HUES48 (cell line): Measurements from ENCODE around the gene MYO7B.

Experiments
- H3K27ac ChIP-seq: one replicate; pipeline ENCODE4 v1.7.0; 2013; ENCODE audit warnings: low read depth, low read length, inconsistent platforms
- H3K27me3 ChIP-seq: 2 replicates; pipeline ENCODE4 v1.6.1; 2013; ENCODE audit warnings: mild to moderate bottlenecking, low read length; ENCODE audit not compliant: control insufficient read depth, insufficient read depth
- H3K36me3 ChIP-seq: 2 replicates; pipeline ENCODE4 v1.6.1; 2013; ENCODE audit warnings: low read length; ENCODE audit not compliant: control insufficient read depth, insufficient read depth
- H3K4me1 ChIP-seq: 2 replicates; pipeline ENCODE4 v1.6.1; 2013; ENCODE audit warnings: mild to moderate bottlenecking, low read length; ENCODE audit not compliant: control insufficient read depth, insufficient read depth
- H3K4me3 ChIP-seq: 2 replicates; pipeline ENCODE4 v1.5.1; 2013; ENCODE audit warnings: mild to moderate bottlenecking, low read depth, low read length
- H3K9ac ChIP-seq: 2 replicates; pipeline ENCODE4 v1.6.1; 2013; ENCODE audit warnings: mild to moderate bottlenecking, low read depth, low read length, moderate library complexity
- H3K9me3 ChIP-seq: 2 replicates; pipeline ENCODE4 v1.6.1; 2013; ENCODE audit warnings: low read length; ENCODE audit not compliant: control insufficient read depth, insufficient read depth

MYO7B gene

GRCh38 chr2:127644066-127645025 is 108.9 kb downstream of the MYO7B start:
- Histone ChIP-seq H3K27me3 (no peaks in the 10 kb centered on the region), H3K4me3 (no peak overlapping the region), H3K9me3 (no peaks in the 10 kb centered on the region), H3K9ac (no peak overlapping the region), H3K27ac (no peak overlapping the region), H3K4me1 (no peaks in the 10 kb centered on the region), H3K36me3 (no peaks in the 10 kb centered on the region)

- H3K4me3 ChIP-seq: no peak overlapping the region
- H3K9me3 ChIP-seq: no peaks in the 10 kb centered on the region
- H3K27me3 ChIP-seq: no peaks in the 10 kb centered on the region
- no peak overlapping the region for H3K27ac ChIP-seq
- H3K9ac ChIP-seq: no peak overlapping the region
- no peaks in the 10 kb centered on the region for H3K4me1 ChIP-seq
- H3K36me3 ChIP-seq: no peaks in the 10 kb centered on the region
Observed at GRCh38 chr2:127645026-127645394, 109.5 kb downstream of the MYO7B start.

GRCh38 chr2:127645395-127646291 is 110.2 kb downstream of the MYO7B start, which contains the start of gene GPR17:
TSS of gene GPR17 (plus strand) at chr2:127646153. CDS start at chr2:127650736, 4,583 bp downstream.
- Histone ChIP-seq H3K27me3 (no peaks in the 10 kb centered on the region), H3K9ac (no peak within 1 kb of the TSS), H3K9me3 (no peaks in the 10 kb centered on the region), H3K27ac (no peak within 1 kb of the TSS), H3K4me1 (no peaks in the 10 kb centered on the region), H3K4me3 (no peak within 1 kb of the TSS), H3K36me3 (no peaks in the 10 kb centered on the region)

GRCh38 chr2:127646487-127647241 is 111.2 kb downstream of the MYO7B start:
- Histone ChIP-seq H3K4me1 (no peaks in the 10 kb centered on the region), H3K27ac (no peak overlapping the region), H3K36me3 (no peaks in the 10 kb centered on the region), H3K9ac (no peak overlapping the region), H3K27me3 (no peaks in the 10 kb centered on the region), H3K9me3 (no peaks in the 10 kb centered on the region), H3K4me3 (no peak overlapping the region)

- no peak overlapping the region for H3K9ac ChIP-seq
- no peaks in the 10 kb centered on the region for H3K9me3 ChIP-seq
- H3K4me3 ChIP-seq: no peak overlapping the region
- H3K27me3 ChIP-seq: no peaks in the 10 kb centered on the region
- H3K4me1 ChIP-seq: no peaks in the 10 kb centered on the region
- no peak overlapping the region for H3K27ac ChIP-seq
- H3K36me3 ChIP-seq: no peaks in the 10 kb centered on the region
Observed at GRCh38 chr2:127647242-127648190, 112.0 kb downstream of the MYO7B start.

GRCh38 chr2:127648321-127648720 is 112.8 kb downstream of the MYO7B start:
- H3K27ac ChIP-seq: no peak overlapping the region
- H3K9me3 ChIP-seq: no peaks in the 10 kb centered on the region
- H3K4me1 ChIP-seq: no peaks in the 10 kb centered on the region
- no peaks in the 10 kb centered on the region for H3K36me3 ChIP-seq
- H3K9ac ChIP-seq: no peak overlapping the region
- no peaks in the 10 kb centered on the region for H3K27me3 ChIP-seq
- H3K4me3 ChIP-seq: no peak overlapping the region

- Histone ChIP-seq H3K4me3 (no peak overlapping the region), H3K4me1 (no peaks in the 10 kb centered on the region), H3K9me3 (no peaks in the 10 kb centered on the region), H3K27ac (no peak overlapping the region), H3K27me3 (no peaks in the 10 kb centered on the region), H3K9ac (no peak overlapping the region), H3K36me3 (no peaks in the 10 kb centered on the region)
Observed at GRCh38 chr2:127649100-127649611, 113.7 kb downstream of the MYO7B start.

- Histone ChIP-seq H3K27me3 (no peaks in the 10 kb centered on the region), H3K4me3 (no peak overlapping the region), H3K9ac (no peak overlapping the region), H3K9me3 (no peaks in the 10 kb centered on the region), H3K36me3 (no peaks in the 10 kb centered on the region), H3K4me1 (no peaks in the 10 kb centered on the region), H3K27ac (no peak overlapping the region)
Observed at GRCh38 chr2:127649684-127650040, 114.2 kb downstream of the MYO7B start.

- Histone ChIP-seq H3K27me3 (no peaks in the 10 kb centered on the region), H3K4me3 (no peak overlapping the region), H3K36me3 (no peaks in the 10 kb centered on the region), H3K27ac (no peak overlapping the region), H3K4me1 (no peaks in the 10 kb centered on the region), H3K9me3 (no peaks in the 10 kb centered on the region), H3K9ac (no peak overlapping the region)
Observed at GRCh38 chr2:127650041-127650784, 114.7 kb downstream of the MYO7B start.
